HG03025 (cell line): ENCODE results near the gene COBLL1.

Experiments
- ATAC-seq: cut with Tn5 transposase; IDR thresholded peaks from one replicate; pipeline ENCODE4 v1.9.1; 2021; ENCODE audit warnings: mild to moderate bottlenecking, moderate library complexity; ENCODE audit not compliant: unreplicated experiment, low FRiP score

COBLL1 gene

DNA sequence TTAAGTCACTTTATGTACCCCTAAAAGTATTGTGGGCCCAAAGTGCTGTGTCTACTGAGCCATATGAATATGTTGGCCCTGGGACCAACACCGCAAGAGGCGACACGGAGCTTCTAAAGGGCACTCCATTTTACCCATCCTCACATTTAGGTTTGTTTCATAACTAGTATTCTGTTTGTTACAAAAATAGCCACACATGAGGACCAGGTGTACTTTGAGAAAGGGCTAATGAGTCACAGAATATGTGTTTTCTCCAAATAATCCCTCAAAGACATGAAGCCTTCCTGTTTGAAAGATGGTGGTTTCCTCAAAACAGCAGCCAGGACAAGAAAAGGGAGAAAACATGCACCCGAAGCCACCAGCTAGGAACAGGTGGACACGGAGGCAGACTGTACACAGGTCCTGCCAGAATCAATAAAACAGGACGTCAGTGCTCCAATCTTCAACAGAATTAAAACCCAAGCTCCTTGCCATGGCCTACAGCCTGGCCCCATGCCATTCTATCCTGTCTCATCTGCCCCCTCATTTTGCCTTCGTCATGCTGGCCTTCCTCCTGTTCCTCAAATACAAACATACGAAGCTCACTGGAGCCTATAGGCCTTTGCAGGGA is 198.6 kb downstream of the COBLL1 start:
- no peak for ATAC-seq

DNA sequence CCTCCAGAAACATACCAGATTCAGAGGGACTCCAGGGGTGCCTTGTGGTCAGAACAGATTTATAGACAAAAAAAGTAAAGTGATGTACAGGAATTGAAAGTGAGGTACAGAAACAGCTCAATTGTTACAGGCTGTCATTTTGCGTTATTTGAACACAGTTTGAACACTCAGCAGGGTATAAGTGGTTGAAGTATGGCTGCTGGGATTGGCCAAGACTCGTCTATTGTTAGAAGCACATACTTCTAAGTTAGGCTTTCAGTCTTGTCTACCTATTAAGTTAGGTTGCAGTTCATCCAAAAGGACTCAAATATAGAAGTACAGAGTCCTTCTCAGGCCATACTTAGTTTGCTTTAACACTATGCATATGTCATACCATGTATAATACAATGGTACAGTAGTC is 199.4 kb downstream of the COBLL1 start:
- no peak for ATAC-seq
